GM12875 (cell line): ENCODE results near the gene LHPP.

ENCODE experiments used
- H3K4me3 ChIP-seq: one replicate; pipeline ENCODE4 v1.5.1; 2011; ENCODE audit warnings: low read depth, low read length, control low read depth
- TF ChIP-seq, protein P1 (sequence below): IDR thresholded peaks from 2 replicates; pipeline ENCODE4 v1.5.1; 2011; ENCODE audit warnings: low read depth, mild to moderate bottlenecking, control low read depth, inconsistent platforms, low read length, moderate library complexity, borderline replicate concordance; ENCODE audit not compliant: insufficient read depth

The LHPP gene

DNA sequence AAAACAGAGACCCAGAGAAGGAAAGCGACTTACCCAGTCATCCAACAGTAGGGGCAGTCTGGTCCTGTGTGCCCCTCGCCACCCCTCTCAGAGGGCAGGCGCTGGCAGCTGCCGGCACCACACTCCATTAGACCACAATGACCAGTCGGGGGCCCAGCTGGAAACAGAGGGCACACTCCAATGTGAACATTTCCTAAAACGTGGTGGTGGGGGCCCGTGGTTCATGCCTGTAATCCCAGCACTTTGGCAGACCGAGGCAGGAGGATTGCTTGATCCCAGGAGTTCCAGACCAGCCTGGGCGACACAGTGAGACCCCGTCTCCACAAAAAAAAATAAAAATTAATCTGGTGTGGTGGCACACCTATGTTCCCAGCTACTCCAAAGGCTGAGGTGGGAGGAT, 42.0 kb upstream of the LHPP start:
- no peak overlapping the region for H3K4me3 ChIP-seq
- TF ChIP-seq, protein P1, sequence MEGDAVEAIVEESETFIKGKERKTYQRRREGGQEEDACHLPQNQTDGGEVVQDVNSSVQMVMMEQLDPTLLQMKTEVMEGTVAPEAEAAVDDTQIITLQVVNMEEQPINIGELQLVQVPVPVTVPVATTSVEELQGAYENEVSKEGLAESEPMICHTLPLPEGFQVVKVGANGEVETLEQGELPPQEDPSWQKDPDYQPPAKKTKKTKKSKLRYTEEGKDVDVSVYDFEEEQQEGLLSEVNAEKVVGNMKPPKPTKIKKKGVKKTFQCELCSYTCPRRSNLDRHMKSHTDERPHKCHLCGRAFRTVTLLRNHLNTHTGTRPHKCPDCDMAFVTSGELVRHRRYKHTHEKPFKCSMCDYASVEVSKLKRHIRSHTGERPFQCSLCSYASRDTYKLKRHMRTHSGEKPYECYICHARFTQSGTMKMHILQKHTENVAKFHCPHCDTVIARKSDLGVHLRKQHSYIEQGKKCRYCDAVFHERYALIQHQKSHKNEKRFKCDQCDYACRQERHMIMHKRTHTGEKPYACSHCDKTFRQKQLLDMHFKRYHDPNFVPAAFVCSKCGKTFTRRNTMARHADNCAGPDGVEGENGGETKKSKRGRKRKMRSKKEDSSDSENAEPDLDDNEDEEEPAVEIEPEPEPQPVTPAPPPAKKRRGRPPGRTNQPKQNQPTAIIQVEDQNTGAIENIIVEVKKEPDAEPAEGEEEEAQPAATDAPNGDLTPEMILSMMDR = no peak

DNA sequence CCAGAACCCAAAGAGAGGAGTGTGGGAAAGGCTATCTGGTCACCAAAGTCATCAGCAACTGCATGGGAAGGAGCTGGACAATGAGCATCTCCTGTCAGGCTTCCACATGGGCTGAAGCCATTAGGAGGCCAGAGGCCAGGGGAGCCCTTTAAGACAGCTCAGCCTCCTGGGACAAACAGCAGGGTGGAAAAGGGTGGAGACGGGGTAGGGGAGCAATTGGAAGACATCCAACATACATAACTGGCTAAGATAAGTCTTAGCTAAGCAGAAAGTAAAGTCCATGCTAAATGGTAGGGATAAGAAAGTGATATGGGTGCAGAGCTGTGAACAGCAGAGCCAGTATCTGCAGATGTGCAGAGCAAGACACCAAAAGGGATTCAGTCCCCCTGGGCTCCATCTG, 41.4 kb upstream of the LHPP start:
- H3K4me3 ChIP-seq = no peak overlapping the region
- TF ChIP-seq, protein P1 = no peak

DNA sequence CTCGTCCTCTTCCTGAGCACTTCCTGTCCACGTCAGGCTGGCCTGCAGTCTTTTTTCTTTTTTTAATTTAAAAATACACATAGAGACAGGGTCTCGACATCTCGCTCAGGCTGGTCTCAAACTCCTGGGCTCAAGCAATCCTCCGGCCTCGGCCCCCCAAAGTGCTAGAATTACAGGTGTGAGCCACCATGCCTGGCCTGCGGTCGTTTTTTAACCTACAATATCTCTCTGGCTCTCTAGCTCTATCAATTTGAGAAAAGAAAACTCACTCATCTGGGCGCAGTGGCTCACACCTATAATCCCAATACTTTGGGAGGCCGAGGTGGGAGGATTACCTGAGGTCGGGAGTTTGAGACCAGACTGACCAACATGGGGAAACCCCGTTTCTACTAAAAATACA, 38.9 kb upstream of the LHPP start:
- H3K4me3 ChIP-seq = no peak overlapping the region
- TF ChIP-seq, protein P1 = no peak

DNA sequence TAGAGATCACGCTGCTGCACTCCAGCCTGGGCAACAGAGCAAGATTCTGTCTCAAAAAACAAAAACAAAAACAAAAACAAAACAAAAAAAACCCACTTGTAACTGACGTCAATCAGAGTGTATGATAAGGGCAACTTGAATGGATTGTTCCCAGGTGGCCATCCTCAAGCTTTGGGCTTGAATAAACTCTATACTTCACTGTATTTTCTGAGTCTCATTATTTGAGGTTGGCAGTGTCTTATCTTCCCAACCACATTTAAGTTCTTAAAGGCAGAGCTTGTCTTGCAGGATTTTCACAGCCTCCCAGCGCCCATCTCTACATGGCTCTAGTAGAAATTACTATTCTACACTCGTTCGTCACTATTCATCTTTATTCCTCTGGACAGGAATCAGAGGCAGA, 37.8 kb upstream of the LHPP start:
- TF ChIP-seq, protein P1 = no peak
- H3K4me3 ChIP-seq = no peak overlapping the region

DNA sequence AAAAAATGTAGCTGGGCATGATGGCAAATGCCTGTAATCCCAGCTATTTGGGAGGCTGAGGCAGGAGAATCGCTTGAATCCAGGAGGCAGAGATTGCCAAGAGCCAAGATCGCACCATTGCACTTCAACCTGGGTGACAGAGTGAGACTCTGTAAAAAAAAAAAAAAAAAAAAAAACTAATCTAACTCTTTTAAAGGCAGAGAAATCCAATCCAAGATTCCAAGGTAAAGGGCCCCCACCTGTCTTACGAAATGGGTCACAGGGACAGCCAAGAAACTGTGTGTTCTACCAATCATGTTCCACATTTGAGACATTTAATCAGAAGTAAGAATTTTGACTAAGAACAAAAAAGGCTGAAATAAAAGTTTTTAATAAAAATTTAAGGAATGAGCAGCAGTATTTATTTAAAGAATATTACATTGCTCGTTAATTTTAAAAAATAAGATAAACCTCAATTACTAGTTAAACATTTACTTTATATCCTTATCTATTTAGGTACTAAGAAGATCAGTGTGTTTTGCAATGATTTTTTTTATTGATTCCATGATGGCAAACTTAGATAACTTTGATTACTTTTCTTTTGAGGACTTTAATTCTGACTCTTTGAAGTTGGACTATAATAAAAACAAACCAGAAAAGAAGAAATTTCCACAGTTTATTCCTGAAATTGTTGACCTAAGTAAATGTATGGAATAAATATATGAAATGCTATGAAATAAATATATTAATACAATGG, 36.2 kb upstream of the LHPP start:
- TF ChIP-seq, protein P1 = no peak
- no peak overlapping the region for H3K4me3 ChIP-seq

DNA sequence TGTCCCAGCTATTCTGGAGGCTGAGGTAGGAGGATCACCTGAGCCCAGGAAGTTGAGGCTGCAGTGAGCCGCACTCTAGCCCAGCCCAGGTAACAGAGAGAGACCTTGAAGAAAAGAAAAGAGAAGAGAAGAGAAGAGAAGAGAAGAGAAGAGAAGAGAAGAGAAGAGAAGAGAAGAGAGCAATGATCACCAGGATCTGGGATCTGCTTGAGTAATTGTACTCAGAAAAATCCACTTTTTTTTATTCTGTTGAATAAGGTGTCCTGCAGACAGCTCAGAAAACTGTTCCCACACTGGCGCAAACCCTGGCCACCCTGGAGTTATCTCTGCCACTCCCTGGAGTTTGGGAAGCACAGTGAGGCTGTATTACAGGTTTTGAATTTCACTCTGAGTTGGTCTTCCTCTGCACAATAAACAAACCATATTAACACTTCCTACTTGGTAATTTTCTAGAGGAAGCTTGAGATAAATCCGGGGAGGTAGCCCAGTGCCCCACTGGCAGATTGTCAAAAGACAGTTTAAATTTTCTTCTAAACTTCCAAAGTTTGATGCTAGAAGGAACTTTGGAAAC, 33.3 kb upstream of the LHPP start:
- H3K4me3 ChIP-seq = no peak overlapping the region
- TF ChIP-seq, protein P1 = no peak

DNA sequence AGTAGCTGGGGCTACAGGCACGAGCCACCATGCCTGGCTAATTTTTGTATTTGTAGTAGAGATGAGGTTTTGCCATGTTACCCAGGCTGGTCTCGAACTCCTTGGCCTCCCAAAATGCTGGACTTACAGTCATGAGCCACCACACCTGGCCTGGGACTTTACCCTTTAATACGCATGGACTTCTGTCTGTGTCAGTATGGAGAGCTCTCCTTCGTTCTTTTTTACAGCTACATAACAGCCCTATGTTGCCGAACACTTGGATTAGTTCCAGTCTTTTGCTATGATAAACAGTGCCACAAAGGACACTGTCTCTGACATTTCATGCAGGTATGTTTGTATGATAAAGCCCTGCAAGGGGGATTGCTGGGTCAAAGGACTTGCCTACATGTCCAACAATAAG, 32.0 kb upstream of the LHPP start:
- TF ChIP-seq, protein P1 = no peak
- no peak overlapping the region for H3K4me3 ChIP-seq
